Neuronal stem cell (in vitro differentiated cells): ENCODE results near the gene NLGN4X.

Experiments used
- DNase-seq: peaks from one replicate; pipeline ENCODE4 v3.0.0-alpha.2; 2013; ENCODE audit warnings: low spot score
- H2AFZ ChIP-seq: one replicate; pipeline ENCODE4 v1.6.1; 2013; ENCODE audit warnings: mild to moderate bottlenecking, low read length, inconsistent platforms
- H2AK5ac ChIP-seq: 2 replicates; pipeline ENCODE4 v1.6.1; 2013; ENCODE audit warnings: low read depth, mild to moderate bottlenecking, inconsistent platforms, low read length, moderate library complexity, mixed read lengths
- H2BK120ac ChIP-seq: 2 replicates; pipeline ENCODE4 v1.6.1; 2013; ENCODE audit warnings: low read depth, mild to moderate bottlenecking, inconsistent platforms, low read length, moderate library complexity, mixed read lengths
- H2BK12ac ChIP-seq: one replicate; pipeline ENCODE4 v1.6.1; 2013; ENCODE audit warnings: low read length, inconsistent platforms
- H2BK15ac ChIP-seq: 2 replicates; pipeline ENCODE4 v1.6.1; 2013; ENCODE audit warnings: mild to moderate bottlenecking, low read length, inconsistent platforms, mixed read lengths
- H2BK5ac ChIP-seq: one replicate; pipeline ENCODE4 v1.6.1; 2013; ENCODE audit warnings: inconsistent platforms, mild to moderate bottlenecking, low read length, moderate library complexity
- H3K14ac ChIP-seq: one replicate; pipeline ENCODE4 v1.6.1; 2013; ENCODE audit warnings: low read length, inconsistent platforms
- H3K18ac ChIP-seq: 2 replicates; pipeline ENCODE4 v1.6.1; 2013; ENCODE audit warnings: low read length, inconsistent platforms
- H3K23ac ChIP-seq: 2 replicates; pipeline ENCODE4 v1.6.1; 2013; ENCODE audit warnings: low read depth, mild to moderate bottlenecking, mixed read lengths, low read length, inconsistent platforms; ENCODE audit not compliant: poor library complexity
- H3K27ac ChIP-seq: replicated peaks from 3 replicates; pipeline ENCODE4 v1.5.1; 2013; ENCODE audit warnings: low read length, inconsistent platforms
- H3K27me3 ChIP-seq, 3 experiments: 2 replicates each; pipeline ENCODE4 v1.6.1; 2013; ENCODE audit warnings: low read length in 3 of 3, mild to moderate bottlenecking in 2 of 3, inconsistent platforms in 1 of 3, low read depth in 1 of 3, mixed read lengths in 1 of 3, moderate library complexity in 1 of 3; ENCODE audit not compliant: control insufficient read depth in 3 of 3, insufficient read depth in 3 of 3
- H3K36me3 ChIP-seq, 2 donors: replicated peaks in 1 of 2; 2 replicates each; pipeline ENCODE4 v1.6.1; 2013; ENCODE audit warnings: low read length in 2 of 2; ENCODE audit not compliant: control insufficient read depth in 2 of 2, insufficient read depth in 2 of 2
- H3K4ac ChIP-seq: 2 replicates; pipeline ENCODE4 v1.6.1; 2013; ENCODE audit warnings: inconsistent platforms, mild to moderate bottlenecking, low read length, moderate library complexity
- H3K4me1 ChIP-seq, 2 donors: 1 replicate in 1 of 2; 2 replicates in 1 of 2; pipeline ENCODE4 v1.6.1; 2013; ENCODE audit warnings: low read length in 2 of 2, low read depth in 1 of 2; ENCODE audit not compliant: control insufficient read depth in 2 of 2, insufficient read depth in 1 of 2
- H3K4me2 ChIP-seq: one replicate; pipeline ENCODE4 v1.6.1; 2013; ENCODE audit warnings: mild to moderate bottlenecking, low read length, inconsistent platforms; ENCODE audit not compliant: insufficient read depth, poor library complexity, severe bottlenecking
- H3K4me3 ChIP-seq, 2 donors: 2 replicates each; pipeline ENCODE4 v1.5.1; 2013; ENCODE audit warnings: low read length in 2 of 2, mild to moderate bottlenecking in 2 of 2, inconsistent platforms in 1 of 2, moderate library complexity in 1 of 2
- H3K79me1 ChIP-seq: one replicate; pipeline ENCODE4 v1.6.1; 2013; ENCODE audit warnings: low read depth, mild to moderate bottlenecking, inconsistent platforms, low read length, moderate library complexity
- H3K9ac ChIP-seq: one replicate; pipeline ENCODE4 v1.6.1; 2013; ENCODE audit warnings: mild to moderate bottlenecking, low read depth, low read length, inconsistent platforms; ENCODE audit not compliant: poor library complexity
- H3K9me3 ChIP-seq, 2 donors: replicated peaks in 1 of 2; 2 replicates each; pipeline versions ENCODE3 to v1.6.1; 2013; ENCODE audit warnings: low read length in 2 of 2, mild to moderate bottlenecking in 2 of 2, inconsistent platforms in 1 of 2, low read depth in 1 of 2, mixed read lengths in 1 of 2, moderate library complexity in 1 of 2; ENCODE audit not compliant: control insufficient read depth in 2 of 2, insufficient read depth in 1 of 2
- H4K8ac ChIP-seq: one replicate; pipeline ENCODE4 v1.6.1; 2013; ENCODE audit warnings: low read depth, mild to moderate bottlenecking, inconsistent platforms, low read length, moderate library complexity
- H4K91ac ChIP-seq: one replicate; pipeline ENCODE4 v1.6.1; 2013; ENCODE audit warnings: low read length, low read depth, mild to moderate bottlenecking, inconsistent platforms; ENCODE audit not compliant: poor library complexity
- WGBS, 2 donors: extraction: QIAGEN DNeasy Blood & Tissue Kit; methylation state at CpG; one replicate each; pipeline ENCODE4 v1.1.7; 2013; ENCODE audit warnings: missing lambda C conversion rate in 2 of 2, mixed read lengths in 1 of 2; ENCODE audit not compliant: insufficient read length in 2 of 2, insufficient replicate concordance in 1 of 2; ENCODE audit errors: extremely low coverage in 2 of 2; 5-methylcytosine and 5-hydroxymethylcytosine counted together

Gene NLGN4X

DNA sequence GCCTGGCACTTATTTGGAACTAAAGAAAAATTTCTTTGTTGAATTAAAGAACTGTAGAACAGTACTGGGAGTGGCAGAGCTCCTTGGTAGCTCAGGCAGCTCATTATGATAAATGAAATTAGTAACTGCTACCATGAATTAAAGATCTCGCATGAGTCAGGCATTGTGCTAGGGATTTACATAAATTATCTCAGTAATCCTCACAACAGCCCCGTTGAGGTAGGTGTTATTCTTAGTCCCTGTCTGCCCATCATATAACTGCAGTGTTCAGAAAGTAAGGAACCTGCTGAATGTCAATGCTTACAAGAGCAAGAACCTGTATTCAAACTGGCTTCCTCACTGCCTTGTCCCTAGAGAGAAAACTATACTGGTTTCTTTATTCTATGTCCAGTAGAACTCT is 108.3 kb downstream of the NLGN4X start:
- H3K18ac ChIP-seq = no peak overlapping the region
- no peak overlapping the region for H2AK5ac ChIP-seq
- H3K36me3 ChIP-seq = no peaks in the 10 kb centered on the region
- WGBS, 2 donors = no CpG with 5 or more reads among the region's 2 CpGs
- H3K4me3 ChIP-seq = no peak overlapping the region
- no peak overlapping the region for H3K14ac ChIP-seq
- no peak overlapping the region for H3K4me2 ChIP-seq
- no peak overlapping the region for H3K4ac ChIP-seq
- no peak overlapping the region for H4K91ac ChIP-seq
- no peaks in the 10 kb centered on the region for H3K27me3 ChIP-seq
- H2BK5ac ChIP-seq = no peak overlapping the region
- no peak overlapping the region for H2AFZ ChIP-seq
- H2BK15ac ChIP-seq = no peak overlapping the region
- H2BK120ac ChIP-seq = no peak overlapping the region
- no peak for DNase-seq
- peaks cover 0 to 6% of the 10 kb centered on the region in 2 donors for H3K4me1 ChIP-seq
- no peak overlapping the region for H4K8ac ChIP-seq
- no peaks in the 10 kb centered on the region for H3K79me1 ChIP-seq
- H3K23ac ChIP-seq = no peak overlapping the region
- no peaks in the 10 kb centered on the region for H3K9me3 ChIP-seq
- H3K27ac ChIP-seq = no peak overlapping the region
- no peak overlapping the region for H2BK12ac ChIP-seq
- no peak overlapping the region for H3K9ac ChIP-seq

DNA sequence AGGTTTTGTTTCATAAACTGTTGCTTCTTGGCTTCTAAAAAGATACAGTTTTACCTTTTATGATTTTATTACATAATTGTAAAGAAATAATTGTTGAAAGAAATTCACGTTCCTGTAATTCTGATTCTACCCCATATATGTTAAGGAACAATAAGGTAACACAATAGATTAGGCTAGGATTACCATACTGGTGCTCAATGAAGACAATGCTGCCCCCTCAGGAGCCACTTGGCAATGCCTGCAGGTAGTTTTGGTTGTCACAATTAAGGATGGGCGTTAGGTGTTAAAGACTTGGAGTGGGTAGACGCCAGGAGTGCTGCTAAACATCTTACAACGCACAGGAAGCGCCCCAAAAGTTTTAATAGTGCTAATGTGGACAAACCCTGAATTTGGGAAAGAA is 133.2 kb downstream of the NLGN4X start:
- no peak for DNase-seq
- peaks cover 0 to 6% of the 10 kb centered on the region in 2 donors for H3K4me1 ChIP-seq
- H3K79me1 ChIP-seq = no peaks in the 10 kb centered on the region
- H3K23ac ChIP-seq = no peak overlapping the region
- no peak overlapping the region for H2BK15ac ChIP-seq
- no peak overlapping the region for H2BK5ac ChIP-seq
- no peak overlapping the region for H3K4ac ChIP-seq
- no peak overlapping the region for H3K9ac ChIP-seq
- no peak overlapping the region for H4K8ac ChIP-seq
- H2BK120ac ChIP-seq = no peak overlapping the region
- no peak overlapping the region for H3K14ac ChIP-seq
- H3K27ac ChIP-seq = no peak overlapping the region
- peaks cover 2 to 5% of the 10 kb centered on the region in 2 donors for H3K9me3 ChIP-seq
- no peaks in the 10 kb centered on the region for H3K27me3 ChIP-seq
- no peak overlapping the region for H3K4me3 ChIP-seq
- no CpG with 5 or more reads among the region's 5 CpGs for WGBS, 2 donors
- H4K91ac ChIP-seq = no peak overlapping the region
- no peak overlapping the region for H2BK12ac ChIP-seq
- no peak overlapping the region for H3K18ac ChIP-seq
- no peak overlapping the region for H3K4me2 ChIP-seq
- H3K36me3 ChIP-seq = no peaks in the 10 kb centered on the region
- H2AK5ac ChIP-seq = no peak overlapping the region
- H2AFZ ChIP-seq = no peak overlapping the region

DNA sequence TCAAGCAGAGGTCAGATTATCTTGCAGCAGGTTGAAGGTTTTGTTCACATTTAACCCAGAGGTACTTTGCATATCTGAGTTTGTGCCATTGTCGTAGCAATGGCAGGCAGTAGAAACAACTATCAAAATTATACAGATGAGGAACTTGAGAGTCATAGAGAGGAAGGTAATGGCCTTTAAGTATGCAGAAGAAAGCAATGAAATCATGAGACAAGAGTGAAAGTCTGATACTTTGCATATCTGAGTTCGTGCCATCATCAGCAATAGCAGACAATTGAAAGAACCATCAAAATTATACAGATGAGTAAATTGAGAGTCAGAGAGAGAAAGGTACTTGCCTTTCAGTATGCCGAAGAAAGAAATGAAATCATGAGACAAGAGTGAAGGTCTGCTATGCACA is 154.1 kb downstream of the NLGN4X start:
- no peak overlapping the region for H3K4me2 ChIP-seq
- H3K4me3 ChIP-seq = no peak overlapping the region
- H2AK5ac ChIP-seq = no peak overlapping the region
- no peak overlapping the region for H3K18ac ChIP-seq
- WGBS, 2 donors = no CpG with 5 or more reads among the region's 3 CpGs
- H3K4me1 ChIP-seq = no peaks in the 10 kb centered on the region
- H3K9ac ChIP-seq = no peak overlapping the region
- H2BK15ac ChIP-seq = no peak overlapping the region
- H2BK120ac ChIP-seq = no peak overlapping the region
- no peak overlapping the region for H3K14ac ChIP-seq
- no peak overlapping the region for H3K4ac ChIP-seq
- no peak overlapping the region for H3K27ac ChIP-seq
- no peak overlapping the region for H4K91ac ChIP-seq
- no peak overlapping the region for H4K8ac ChIP-seq
- no peak overlapping the region for H3K23ac ChIP-seq
- H2BK5ac ChIP-seq = no peak overlapping the region
- no peaks in the 10 kb centered on the region for H3K79me1 ChIP-seq
- H3K27me3 ChIP-seq = no peaks in the 10 kb centered on the region
- no peaks in the 10 kb centered on the region for H3K36me3 ChIP-seq
- no peak for DNase-seq
- H3K9me3 ChIP-seq = peaks cover 0 to 3% of the 10 kb centered on the region in 2 donors
- no peak overlapping the region for H2BK12ac ChIP-seq
- no peak overlapping the region for H2AFZ ChIP-seq

DNA sequence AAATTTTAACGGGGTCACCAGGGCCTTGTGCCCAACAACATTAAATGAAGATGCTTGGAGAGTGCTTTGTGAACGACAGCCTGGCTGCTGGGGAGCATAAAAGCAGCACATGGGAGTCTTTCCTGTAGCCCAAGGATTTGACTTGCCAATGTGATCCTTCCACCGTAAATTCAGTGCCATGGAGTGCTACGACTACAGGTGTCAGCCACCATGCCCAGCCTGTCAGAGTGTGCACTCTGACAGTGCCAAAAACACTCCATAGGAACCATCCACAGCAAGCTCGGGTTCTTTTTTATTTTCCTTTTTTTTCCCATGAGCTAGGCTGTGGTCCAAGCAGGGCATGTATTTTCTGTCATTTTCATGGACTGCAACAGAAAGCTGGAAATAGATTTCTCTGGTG is 156.9 kb downstream of the NLGN4X start:
- no peak overlapping the region for H3K27ac ChIP-seq
- no peak overlapping the region for H2AFZ ChIP-seq
- H3K4me1 ChIP-seq = no peaks in the 10 kb centered on the region
- H3K4me2 ChIP-seq = no peak overlapping the region
- no CpG with 5 or more reads among the region's 5 CpGs for WGBS, 2 donors
- no peak overlapping the region for H3K9ac ChIP-seq
- no peak overlapping the region for H3K14ac ChIP-seq
- no peak overlapping the region for H3K23ac ChIP-seq
- no peak overlapping the region for H2BK120ac ChIP-seq
- no peak overlapping the region for H3K4me3 ChIP-seq
- H4K8ac ChIP-seq = no peak overlapping the region
- H3K9me3 ChIP-seq = peaks cover 0 to 3% of the 10 kb centered on the region in 2 donors
- DNase-seq = no peak
- H3K36me3 ChIP-seq = no peaks in the 10 kb centered on the region
- H4K91ac ChIP-seq = no peak overlapping the region
- H2AK5ac ChIP-seq = no peak overlapping the region
- H2BK5ac ChIP-seq = no peak overlapping the region
- H2BK12ac ChIP-seq = no peak overlapping the region
- H2BK15ac ChIP-seq = no peak overlapping the region
- no peak overlapping the region for H3K18ac ChIP-seq
- no peaks in the 10 kb centered on the region for H3K79me1 ChIP-seq
- H3K4ac ChIP-seq = no peak overlapping the region
- H3K27me3 ChIP-seq = no peaks in the 10 kb centered on the region
